Stimulated activated naive CD8-positive, alpha-beta T cell treated with anti-CD3 and anti-CD28 coated beads, Interleukin-15, Interleukin-2, amounts not matched to agents 100 ng/mL and 50 ng/mL, for 24 hours (primary cell): ENCODE results near the gene CNTNAP2.
A peak's percentile ranks its signal among the peaks of the same experiment; 100 is the strongest.
"Not testable (repeated sequence)": the region's sequence is repeated elsewhere in the genome, so short reads cannot be mapped to it uniquely, and the experiment has no call there.

Experiments
- H3K27ac Mint-ChIP-seq: one replicate; pipeline ENCODE4 v1.8.0; 2021; ENCODE audit warnings: mild to moderate bottlenecking, mixed read lengths
- H3K27me3 Mint-ChIP-seq: one replicate; pipeline ENCODE4 v1.8.0; 2021; ENCODE audit warnings: mixed read lengths
- H3K36me3 Mint-ChIP-seq: one replicate; pipeline ENCODE4 v1.8.0; 2021; ENCODE audit warnings: low read depth, mixed read lengths
- H3K4me1 Mint-ChIP-seq: one replicate; pipeline ENCODE4 v1.8.0; 2021; ENCODE audit warnings: low read depth, mixed read lengths
- H3K4me3 Mint-ChIP-seq: one replicate; pipeline ENCODE4 v1.8.0; 2021; ENCODE audit warnings: mild to moderate bottlenecking, mixed read lengths
- H3K9me3 Mint-ChIP-seq: one replicate; pipeline ENCODE4 v1.8.0; 2021; ENCODE audit warnings: mixed read lengths

The CNTNAP2 gene

DNA sequence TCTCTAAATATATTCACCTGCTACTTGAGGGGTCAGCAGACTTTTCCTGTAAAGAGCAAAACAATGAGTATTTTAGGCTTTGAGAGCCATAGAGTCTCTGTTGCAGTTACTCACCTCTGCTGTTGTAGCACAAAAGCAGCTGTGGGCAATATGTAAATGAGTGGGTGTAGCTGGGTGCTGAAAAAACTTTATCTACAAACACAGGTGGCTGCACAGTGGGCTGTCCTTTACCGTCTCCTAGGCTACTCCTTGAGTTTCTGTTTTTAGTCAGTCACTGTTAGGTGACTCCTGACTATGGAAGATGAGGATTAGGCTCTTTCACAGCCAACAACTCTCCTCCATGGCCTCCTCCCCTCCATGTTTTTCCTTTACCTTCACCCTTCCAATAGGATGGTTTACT, 2187.9 kb downstream of the CNTNAP2 start:
- no peaks in the 10 kb centered on the region for H3K36me3 Mint-ChIP-seq
- H3K4me3 Mint-ChIP-seq, result no peak overlapping the region
- H3K4me1 Mint-ChIP-seq, result peaks cover 38% of the 10 kb centered on the region
- H3K27ac Mint-ChIP-seq, result no peak overlapping the region
- H3K27me3 Mint-ChIP-seq, result no peaks in the 10 kb centered on the region
- H3K9me3 Mint-ChIP-seq, result no peaks in the 10 kb centered on the region

DNA sequence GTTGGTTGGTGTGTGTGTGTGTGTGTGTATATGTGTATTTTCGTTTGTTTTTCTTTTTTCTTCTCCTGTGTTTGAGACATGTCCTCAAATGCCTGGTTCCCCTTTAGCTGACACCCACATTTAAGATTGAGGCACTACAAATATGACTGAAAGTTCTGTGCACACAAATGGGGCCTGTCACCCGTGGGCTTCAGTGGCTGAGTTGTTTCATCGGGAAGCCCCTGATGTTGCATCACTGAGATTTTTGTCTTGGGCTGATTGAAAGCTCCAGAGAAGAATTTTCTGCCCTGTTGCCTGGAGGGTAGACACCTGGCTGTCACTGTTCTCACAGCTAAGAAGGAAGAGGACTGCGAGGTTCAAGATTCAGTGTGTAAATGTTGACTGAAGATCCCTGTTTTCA, 2190.2 kb downstream of the CNTNAP2 start:
- H3K27ac Mint-ChIP-seq, result peak overlapping the region; percentile 76
- no peaks in the 10 kb centered on the region for H3K27me3 Mint-ChIP-seq
- H3K36me3 Mint-ChIP-seq, result no peaks in the 10 kb centered on the region
- H3K4me1 Mint-ChIP-seq, result peaks cover 38% of the 10 kb centered on the region
- no peaks in the 10 kb centered on the region for H3K9me3 Mint-ChIP-seq
- H3K4me3 Mint-ChIP-seq, result no peak overlapping the region

DNA sequence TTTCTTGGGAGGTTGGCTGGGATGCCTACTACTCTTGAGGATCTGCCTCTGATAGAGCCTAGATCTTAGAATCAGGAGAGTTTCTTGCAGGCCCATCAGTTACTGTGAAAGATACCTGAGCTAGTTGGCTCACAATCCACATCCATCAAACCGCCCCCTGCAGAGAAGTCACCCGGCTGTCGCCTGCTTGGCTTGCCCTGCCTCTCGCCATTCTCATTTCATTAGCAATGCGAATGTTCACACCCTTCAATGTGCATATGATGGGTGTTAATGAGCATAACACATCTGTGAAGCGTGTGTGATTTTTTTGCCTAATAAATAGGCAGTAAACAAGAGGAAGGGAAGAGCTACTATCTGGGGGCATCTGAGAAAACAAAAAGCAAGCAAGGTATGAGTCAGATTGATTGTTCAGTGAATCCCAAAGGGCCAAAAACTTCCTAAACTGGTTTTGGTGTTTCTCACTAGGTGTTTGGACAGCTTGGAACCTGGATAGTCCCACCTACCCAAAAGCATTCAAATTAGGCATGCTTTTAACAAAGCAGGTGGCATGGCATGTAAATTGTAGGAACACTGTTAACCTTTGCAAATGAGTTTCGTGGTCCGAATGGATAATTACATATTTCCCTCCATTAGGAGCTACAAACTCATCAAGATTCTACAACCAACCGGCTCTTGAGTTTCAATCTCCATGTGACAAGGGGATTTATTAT, 2201.7 kb downstream of the CNTNAP2 start:
- Mint-ChIP-seq H3K4me1 (no peaks in the 10 kb centered on the region), H3K27ac (no peak overlapping the region), H3K36me3 (no peaks in the 10 kb centered on the region), H3K4me3 (no peak overlapping the region), H3K27me3 (no peaks in the 10 kb centered on the region), H3K9me3 (peaks cover 10% of the 10 kb centered on the region)

DNA sequence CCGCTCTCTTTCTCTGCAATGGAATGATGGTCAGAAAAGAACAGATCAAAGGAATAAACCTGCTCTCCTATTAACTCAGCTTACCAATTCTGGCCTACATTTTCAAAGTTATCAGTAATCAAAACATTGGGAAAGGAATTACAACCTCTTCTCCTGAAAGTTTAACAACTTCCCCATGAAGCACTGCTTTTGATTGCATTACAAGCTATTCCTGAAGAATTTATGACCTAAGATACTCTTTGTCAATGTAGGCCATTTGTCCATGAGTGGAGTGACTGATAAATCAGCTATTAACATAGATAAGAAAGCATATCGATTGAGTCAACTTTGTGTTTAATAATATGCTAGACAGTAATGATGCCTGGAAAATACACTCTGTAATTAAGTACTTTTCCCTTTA, 2202.2 kb downstream of the CNTNAP2 start:
- H3K36me3 Mint-ChIP-seq, result no peaks in the 10 kb centered on the region
- H3K9me3 Mint-ChIP-seq, result peaks cover 6% of the 10 kb centered on the region
- H3K27ac Mint-ChIP-seq, result no peak overlapping the region
- no peaks in the 10 kb centered on the region for H3K4me1 Mint-ChIP-seq
- no peak overlapping the region for H3K4me3 Mint-ChIP-seq
- no peaks in the 10 kb centered on the region for H3K27me3 Mint-ChIP-seq

DNA sequence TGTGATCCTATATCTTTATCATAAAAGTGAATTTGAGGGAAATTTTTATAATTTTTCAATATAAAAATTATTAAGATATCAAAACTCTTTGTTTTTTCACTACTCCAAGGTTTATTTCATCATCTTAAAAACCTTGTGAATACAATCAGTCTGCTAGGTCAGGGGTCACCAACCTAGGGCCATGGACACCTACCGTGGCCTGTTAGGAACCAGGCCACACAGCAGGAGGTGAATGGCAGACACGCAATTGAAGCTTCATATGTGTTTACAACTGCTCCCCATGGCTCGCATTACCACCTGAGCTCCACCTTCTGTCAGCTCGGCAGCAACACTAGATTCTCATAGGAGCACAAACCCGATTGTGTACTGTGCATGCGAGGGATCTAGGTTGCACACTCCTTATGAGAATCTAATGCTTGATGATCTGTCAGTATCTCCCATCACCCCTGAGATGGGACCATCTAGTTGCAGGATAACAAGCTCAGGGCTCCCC, 2202.8 kb downstream of the CNTNAP2 start:
- no peaks in the 10 kb centered on the region for H3K36me3 Mint-ChIP-seq
- H3K4me1 Mint-ChIP-seq, result no peaks in the 10 kb centered on the region
- peaks cover under 1% of the 10 kb centered on the region for H3K9me3 Mint-ChIP-seq
- no peak overlapping the region for H3K4me3 Mint-ChIP-seq
- no peaks in the 10 kb centered on the region for H3K27me3 Mint-ChIP-seq
- no peak overlapping the region for H3K27ac Mint-ChIP-seq

DNA sequence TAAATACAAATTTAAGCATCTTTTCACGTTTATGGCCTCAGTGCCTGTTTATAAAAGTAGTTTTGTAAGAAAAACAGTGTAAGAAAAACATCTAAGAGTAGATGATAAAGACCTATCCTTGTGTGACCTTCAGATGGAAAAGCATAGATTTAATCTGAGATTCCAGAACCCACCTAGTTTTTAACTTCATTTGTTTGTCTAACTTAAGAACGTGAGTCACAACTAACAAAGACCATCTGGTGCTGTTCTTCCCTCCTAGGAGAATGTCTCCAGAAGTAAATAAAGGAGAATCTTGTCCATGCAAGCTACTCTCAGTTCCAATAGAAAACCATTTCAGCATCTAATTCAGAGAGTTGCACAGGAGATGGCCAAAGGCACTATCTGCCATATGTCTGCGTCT, 2208.6 kb downstream of the CNTNAP2 start:
- Mint-ChIP-seq H3K36me3 (peaks cover 2% of the 10 kb centered on the region), H3K27me3 (peaks cover 7% of the 10 kb centered on the region), H3K27ac (no peak overlapping the region), H3K4me3 (no peak overlapping the region), H3K9me3 (peaks cover 5% of the 10 kb centered on the region), H3K4me1 (no peaks in the 10 kb centered on the region)

DNA sequence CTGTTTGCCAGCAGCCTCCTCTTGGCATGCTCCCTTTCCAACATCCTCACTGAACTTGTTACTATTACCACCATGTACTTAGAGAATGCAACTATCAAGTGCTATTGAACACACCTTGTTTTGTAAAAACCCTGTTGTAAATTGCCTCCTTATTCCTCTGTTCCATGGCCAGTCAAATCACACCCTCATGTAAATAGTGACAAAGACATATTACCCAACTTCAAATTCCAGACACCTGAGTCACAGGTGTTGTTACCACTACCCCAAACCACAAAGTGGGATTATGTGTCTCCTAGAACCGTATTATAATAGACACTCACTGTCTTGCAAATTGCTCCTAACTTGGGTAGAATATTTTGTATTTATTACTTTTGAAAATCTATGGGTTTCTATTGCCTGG, 2210.8 kb downstream of the CNTNAP2 start:
- peaks cover 7% of the 10 kb centered on the region for H3K27me3 Mint-ChIP-seq
- H3K4me1 Mint-ChIP-seq, result no peaks in the 10 kb centered on the region
- H3K36me3 Mint-ChIP-seq, result peaks cover 9% of the 10 kb centered on the region
- peaks cover 14% of the 10 kb centered on the region for H3K9me3 Mint-ChIP-seq
- H3K4me3 Mint-ChIP-seq, result no peak overlapping the region
- H3K27ac Mint-ChIP-seq, result no peak overlapping the region

DNA sequence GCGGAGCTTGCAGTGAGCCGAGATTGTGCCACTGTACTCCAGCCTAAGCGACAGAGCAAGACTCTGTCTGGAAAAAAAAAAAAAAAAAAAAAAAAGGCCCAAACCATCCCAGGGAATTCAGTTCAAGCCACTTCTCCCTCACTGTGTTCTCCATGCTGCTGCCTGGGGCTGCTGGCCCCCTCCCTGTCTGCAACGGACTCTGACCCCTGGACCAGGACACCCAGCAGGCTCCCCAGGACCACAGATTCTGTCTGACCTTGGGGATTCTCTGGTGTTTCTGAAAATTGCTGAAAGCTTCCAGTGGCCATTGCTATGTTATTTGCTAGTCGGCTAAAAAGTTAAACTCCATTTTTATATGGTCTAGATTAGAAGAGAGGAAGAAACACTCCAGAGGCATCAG, 2212.3 kb downstream of the CNTNAP2 start:
- no peaks in the 10 kb centered on the region for H3K4me1 Mint-ChIP-seq
- H3K9me3 Mint-ChIP-seq, result peaks cover 14% of the 10 kb centered on the region
- H3K36me3 Mint-ChIP-seq, result peaks cover 9% of the 10 kb centered on the region
- H3K27ac Mint-ChIP-seq, result no peak overlapping the region
- H3K27me3 Mint-ChIP-seq, result peaks cover 10% of the 10 kb centered on the region
- H3K4me3 Mint-ChIP-seq, result no peak overlapping the region

DNA sequence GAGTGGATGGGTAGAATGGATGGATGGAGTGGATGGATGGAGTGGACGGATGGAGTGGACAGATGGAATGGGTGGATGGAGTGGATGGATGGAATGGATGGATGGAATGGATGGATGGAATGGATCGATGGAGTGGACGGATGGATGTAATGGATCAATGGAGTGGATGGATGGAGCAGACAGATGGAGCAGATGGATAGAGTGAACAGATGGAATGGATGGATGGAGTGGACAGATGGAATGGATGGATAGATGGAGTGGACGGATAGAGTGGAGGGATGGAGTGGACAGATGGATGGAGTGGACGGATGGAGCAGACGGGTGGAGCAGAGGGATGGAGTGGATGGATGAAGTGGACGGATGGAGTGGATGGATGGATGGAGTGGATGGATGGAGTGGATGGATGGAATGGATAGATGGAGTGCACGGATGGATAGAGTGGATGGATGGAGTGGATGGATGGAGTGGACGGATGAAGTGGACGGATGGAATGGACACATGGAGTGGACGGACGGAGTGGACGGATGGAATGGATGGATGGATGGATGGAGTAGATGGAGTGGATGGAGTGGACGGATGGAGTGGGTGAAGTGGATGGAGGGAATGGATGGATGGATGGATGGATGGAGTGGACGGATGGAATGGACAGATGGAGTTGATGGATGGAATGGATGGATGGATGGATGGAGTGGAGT, 2213.7 kb downstream of the CNTNAP2 start:
- peaks cover 19% of the 10 kb centered on the region for H3K27me3 Mint-ChIP-seq
- peaks cover 9% of the 10 kb centered on the region for H3K36me3 Mint-ChIP-seq
- peaks cover 14% of the 10 kb centered on the region for H3K9me3 Mint-ChIP-seq
- no peaks in the 10 kb centered on the region for H3K4me1 Mint-ChIP-seq
- peak overlapping the region; percentile 31 for H3K27ac Mint-ChIP-seq
- no peak overlapping the region for H3K4me3 Mint-ChIP-seq

DNA sequence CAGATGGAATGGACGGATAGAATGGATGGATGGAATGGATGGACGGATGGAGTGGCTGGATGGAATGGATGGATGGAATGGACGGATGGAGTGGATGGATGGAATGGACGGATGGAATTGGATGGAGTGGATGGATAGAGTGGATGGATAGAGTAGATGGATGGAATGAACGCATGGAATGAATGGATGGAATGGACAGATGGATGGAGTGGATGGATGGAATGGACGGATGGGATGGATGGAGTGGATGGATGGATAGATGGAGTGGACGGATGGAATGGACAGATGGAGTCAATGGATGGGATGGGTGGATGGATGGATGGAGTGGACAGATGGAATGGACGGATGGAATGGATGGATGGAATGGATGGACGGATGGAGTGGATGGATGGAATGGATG, 2214.2 kb downstream of the CNTNAP2 start:
- Mint-ChIP-seq H3K27ac (peak overlapping the region; percentile 19), H3K27me3 (peaks cover 22% of the 10 kb centered on the region), H3K4me1 (no peaks in the 10 kb centered on the region), H3K4me3 (no peak overlapping the region), H3K9me3 (peaks cover 14% of the 10 kb centered on the region), H3K36me3 (peaks cover 9% of the 10 kb centered on the region)

DNA sequence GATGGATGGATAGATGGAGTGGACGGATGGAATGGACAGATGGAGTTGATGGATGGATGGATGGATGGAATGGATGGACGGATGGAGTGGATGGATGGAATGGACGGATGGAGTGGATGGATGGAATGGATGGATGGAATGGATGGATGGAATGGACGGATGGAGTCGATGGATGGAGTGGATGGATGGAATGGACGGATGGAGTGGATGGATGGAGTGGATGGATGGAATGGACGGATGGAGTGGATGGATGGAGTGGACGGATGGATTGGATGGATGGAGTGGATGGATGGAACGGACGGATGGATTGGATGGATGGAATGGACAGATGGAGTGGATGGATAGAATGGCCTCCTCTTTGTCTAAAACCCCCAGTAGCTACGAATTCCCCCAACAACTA, 2214.9 kb downstream of the CNTNAP2 start:
- H3K4me3 Mint-ChIP-seq, H3K4me1 Mint-ChIP-seq, H3K36me3 Mint-ChIP-seq: not testable (repeated sequence)
- H3K27me3 Mint-ChIP-seq, result peaks cover 21% of the 10 kb centered on the region
- peaks cover 14% of the 10 kb centered on the region for H3K9me3 Mint-ChIP-seq
- H3K27ac Mint-ChIP-seq, result peak overlapping the region; percentile 19

DNA sequence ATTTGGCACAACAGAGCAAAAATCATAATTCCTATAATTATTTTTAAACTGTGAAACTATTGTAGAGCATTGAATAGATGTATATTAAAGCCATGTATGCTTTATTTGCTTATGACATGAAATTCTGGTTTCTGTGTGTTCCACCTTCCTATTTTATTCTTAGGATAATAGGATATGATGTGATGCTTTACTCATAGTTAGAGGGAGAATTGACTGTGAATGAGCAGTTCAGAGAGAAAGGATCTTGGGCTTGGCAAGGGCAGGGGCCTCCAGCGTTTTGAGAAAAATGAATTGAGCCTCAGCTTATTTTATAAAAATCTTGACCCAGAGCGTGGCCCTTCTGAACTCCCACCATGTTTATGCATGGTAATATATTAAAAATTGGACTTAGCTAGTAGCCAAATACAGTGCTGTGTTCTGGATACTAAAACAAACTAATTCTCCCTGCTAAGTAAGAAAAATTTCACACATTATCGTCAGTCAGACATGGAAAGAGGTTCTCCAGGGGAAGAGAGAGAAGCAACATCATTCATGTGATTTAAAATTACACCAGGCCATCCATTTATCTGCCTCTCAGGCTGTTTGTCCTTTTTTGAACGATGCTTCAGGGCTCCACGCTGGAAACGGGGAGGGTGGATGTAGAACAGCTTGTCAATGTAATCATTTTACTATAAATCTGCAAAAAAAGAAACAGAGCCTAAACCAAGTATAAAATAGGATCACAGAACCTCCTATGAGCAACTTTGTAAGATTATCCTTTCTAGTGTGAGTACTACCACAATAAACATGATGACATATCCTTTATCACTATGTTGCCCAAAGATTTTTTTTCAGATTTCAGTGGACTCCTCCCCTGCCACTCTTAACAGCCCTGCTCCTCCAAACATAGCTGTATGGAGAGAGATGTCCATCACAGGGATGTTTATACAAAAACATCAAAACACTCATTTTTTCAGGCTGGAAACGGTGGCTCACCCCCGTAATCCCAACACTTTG, 2215.9 kb downstream of the CNTNAP2 start:
- Mint-ChIP-seq H3K9me3 (peaks cover 14% of the 10 kb centered on the region), H3K4me1 (no peaks in the 10 kb centered on the region), H3K4me3 (no peak overlapping the region), H3K36me3 (peaks cover 9% of the 10 kb centered on the region), H3K27ac (no peak overlapping the region), H3K27me3 (peaks cover 25% of the 10 kb centered on the region)

DNA sequence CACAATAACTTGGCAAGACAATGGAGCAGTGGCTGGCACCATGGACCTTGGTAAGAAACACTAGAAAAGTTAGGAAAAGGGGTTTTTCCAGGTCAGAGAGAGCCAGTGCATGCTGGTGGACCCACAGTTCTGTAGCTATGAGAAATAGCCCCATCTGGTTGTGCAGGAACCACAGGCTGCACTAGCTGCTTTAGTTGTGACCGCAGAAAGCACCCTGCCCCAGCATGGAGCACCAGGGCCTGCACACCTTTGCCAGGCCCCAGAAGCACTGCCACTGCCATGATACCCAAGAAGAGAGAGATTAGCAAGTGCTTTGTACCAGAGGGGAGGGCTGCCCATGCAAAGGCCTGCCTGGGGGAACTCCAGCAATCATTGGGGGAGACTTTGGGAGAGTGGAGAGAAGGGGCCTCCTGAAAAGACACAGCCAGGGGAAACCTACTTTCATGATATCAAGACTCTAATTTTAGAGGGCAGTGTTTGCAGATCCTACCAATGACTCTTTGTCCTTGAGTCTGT, 2217.9 kb downstream of the CNTNAP2 start:
- Mint-ChIP-seq H3K36me3 (peaks cover 9% of the 10 kb centered on the region), H3K4me1 (peaks cover 9% of the 10 kb centered on the region), H3K4me3 (no peak overlapping the region), H3K27ac (no peak overlapping the region), H3K9me3 (peaks cover 14% of the 10 kb centered on the region), H3K27me3 (peaks cover 44% of the 10 kb centered on the region)

DNA sequence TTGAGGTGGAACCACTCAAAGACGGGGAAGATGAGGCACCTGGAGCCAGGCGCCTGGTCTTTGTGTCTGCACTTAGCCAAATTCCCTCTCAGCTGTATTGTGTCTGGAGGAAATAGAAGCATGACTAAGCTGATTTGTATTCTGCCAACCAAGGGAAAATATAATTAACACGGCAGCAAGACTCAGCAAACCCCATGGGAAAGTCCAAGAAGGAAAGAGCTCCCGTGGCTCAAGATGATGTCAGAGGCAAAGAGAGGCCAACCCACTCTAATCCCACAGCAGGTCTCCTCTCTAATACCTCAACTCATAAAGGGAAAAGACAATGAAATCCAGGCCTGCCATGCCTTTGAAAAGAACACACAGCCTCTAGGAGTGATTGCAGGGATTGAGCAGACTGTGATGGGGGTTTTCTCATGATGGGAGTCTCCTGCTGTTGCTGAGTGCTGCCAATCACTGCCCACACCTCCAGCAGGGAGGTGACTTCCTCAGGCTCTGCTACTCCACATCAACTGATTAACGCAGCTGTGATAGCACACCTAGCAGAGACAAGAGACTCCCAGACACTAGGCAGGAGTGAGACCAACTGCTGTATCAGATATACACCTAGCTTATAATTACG, 2218.5 kb downstream of the CNTNAP2 start:
- Mint-ChIP-seq H3K36me3 (peaks cover 8% of the 10 kb centered on the region), H3K27ac (no peak overlapping the region), H3K4me3 (no peak overlapping the region), H3K9me3 (peaks cover 10% of the 10 kb centered on the region), H3K4me1 (peaks cover 13% of the 10 kb centered on the region), H3K27me3 (peaks cover 49% of the 10 kb centered on the region)
